GM12891 (cell line): ENCODE results near the gene SGPP1.

Experiments used
- POLR2A ChIP-seq: IDR thresholded peaks from 2 replicates; pipeline ENCODE4 v1.6.1; 2011; ENCODE audit warnings: low read depth, low read length, control low read depth
- SPI1 ChIP-seq: IDR thresholded peaks from 2 replicates; pipeline ENCODE4 v1.6.1; 2011; ENCODE audit warnings: low read depth, low read length, control low read depth

GRCh38 chr14:63726499-63726898 is 1.4 kb downstream of the SGPP1 start:
- TF ChIP-seq SPI1 (no peak), POLR2A (no peak)
